BE2C (cell line): ENCODE data around the gene ASGR1.
"Not testable (repeated sequence)": the region's sequence is repeated elsewhere in the genome, so short reads cannot be mapped to it uniquely, and the experiment has no call there.

ENCODE experiments used
- DNase-seq: peaks from one replicate; pipeline ENCODE4 v3.0.0-alpha.2; 2020
- H3K27me3 ChIP-seq: fragments of 250-450 bp; sonication (Bioruptor Pico); 2 replicates; pipeline ENCODE4 v1.5.1; 2020; ENCODE audit warnings: mild to moderate bottlenecking
- H3K36me3 ChIP-seq: fragments of 250-450 bp; sonication (Bioruptor Pico); 2 replicates; pipeline ENCODE4 v1.5.1; 2020; ENCODE audit warnings: mild to moderate bottlenecking
- H3K4me1 ChIP-seq: fragments of 250-450 bp; sonication (Bioruptor Pico); 2 replicates; pipeline ENCODE4 v1.5.1; 2020
- H3K4me3 ChIP-seq: 2 replicates; pipeline ENCODE4 v1.5.1; 2011; ENCODE audit warnings: low read depth, low read length
- H3K9me3 ChIP-seq: fragments of 250-450 bp; sonication (Bioruptor Pico); 2 replicates; pipeline ENCODE4 v1.5.1; 2020
- TF ChIP-seq, protein P1 (sequence below): IDR thresholded peaks from 2 replicates; pipeline ENCODE4 v1.5.1; 2012; ENCODE audit warnings: mild to moderate bottlenecking, low read depth, low read length

ASGR1 gene

DNA sequence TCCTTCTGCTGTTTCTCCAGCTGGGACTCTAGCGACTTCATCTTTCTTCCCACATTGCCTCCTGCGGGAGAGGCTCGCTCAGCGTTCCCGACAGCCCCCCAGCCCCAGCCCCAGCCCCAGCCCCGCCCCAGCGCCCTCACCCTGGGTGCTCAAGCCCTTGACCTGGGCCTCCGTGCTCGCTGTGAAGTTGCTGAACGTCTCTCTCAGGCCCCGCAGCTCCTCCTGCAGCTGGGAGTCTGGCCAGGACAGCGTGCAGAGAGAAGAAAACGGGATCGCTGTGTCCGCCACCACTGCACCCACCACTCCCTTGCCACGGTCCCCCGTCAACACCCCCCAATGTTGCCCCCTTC is 2.4 kb downstream of the ASGR1 start:
- TF ChIP-seq, protein P1, sequence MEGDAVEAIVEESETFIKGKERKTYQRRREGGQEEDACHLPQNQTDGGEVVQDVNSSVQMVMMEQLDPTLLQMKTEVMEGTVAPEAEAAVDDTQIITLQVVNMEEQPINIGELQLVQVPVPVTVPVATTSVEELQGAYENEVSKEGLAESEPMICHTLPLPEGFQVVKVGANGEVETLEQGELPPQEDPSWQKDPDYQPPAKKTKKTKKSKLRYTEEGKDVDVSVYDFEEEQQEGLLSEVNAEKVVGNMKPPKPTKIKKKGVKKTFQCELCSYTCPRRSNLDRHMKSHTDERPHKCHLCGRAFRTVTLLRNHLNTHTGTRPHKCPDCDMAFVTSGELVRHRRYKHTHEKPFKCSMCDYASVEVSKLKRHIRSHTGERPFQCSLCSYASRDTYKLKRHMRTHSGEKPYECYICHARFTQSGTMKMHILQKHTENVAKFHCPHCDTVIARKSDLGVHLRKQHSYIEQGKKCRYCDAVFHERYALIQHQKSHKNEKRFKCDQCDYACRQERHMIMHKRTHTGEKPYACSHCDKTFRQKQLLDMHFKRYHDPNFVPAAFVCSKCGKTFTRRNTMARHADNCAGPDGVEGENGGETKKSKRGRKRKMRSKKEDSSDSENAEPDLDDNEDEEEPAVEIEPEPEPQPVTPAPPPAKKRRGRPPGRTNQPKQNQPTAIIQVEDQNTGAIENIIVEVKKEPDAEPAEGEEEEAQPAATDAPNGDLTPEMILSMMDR = no peak
- H3K9me3 ChIP-seq = no peaks in the 10 kb centered on the region
- no peak for DNase-seq
- no peaks in the 10 kb centered on the region for H3K36me3 ChIP-seq
- H3K4me3 ChIP-seq = no peak overlapping the region
- H3K27me3 ChIP-seq = peaks cover 8% of the 10 kb centered on the region
- H3K4me1 ChIP-seq = no peaks in the 10 kb centered on the region

DNA sequence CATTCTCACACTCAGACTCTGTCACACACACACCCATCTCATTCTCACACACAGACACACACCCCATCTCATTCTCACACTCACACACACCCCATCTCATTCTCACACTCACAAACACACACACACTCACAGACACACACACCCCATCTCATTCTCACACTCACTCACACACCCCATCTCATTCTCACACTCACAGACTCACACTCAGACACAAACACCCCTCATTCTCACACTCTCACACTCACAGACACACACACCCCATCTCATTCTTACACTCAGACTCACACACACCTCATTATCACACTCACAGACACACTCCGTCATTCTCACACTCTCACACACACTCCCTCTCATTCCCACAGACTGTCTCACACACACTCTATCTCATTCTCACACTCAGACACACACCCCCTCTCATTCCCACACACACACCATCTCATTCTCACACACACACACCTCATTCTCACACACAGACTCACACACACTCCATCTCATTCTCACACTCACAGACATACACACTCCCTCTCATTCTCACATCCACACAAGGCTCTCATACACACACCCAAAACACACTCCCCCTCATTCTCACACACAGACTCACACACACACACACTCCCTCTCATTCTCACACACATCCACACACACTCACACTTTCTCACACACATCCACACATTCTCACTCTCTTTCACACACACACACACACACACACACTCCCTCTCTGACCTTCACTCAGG is 2.9 kb downstream of the ASGR1 start:
- no peaks in the 10 kb centered on the region for H3K36me3 ChIP-seq
- DNase-seq = no peak
- H3K9me3 ChIP-seq = no peaks in the 10 kb centered on the region
- H3K4me1 ChIP-seq = no peaks in the 10 kb centered on the region
- H3K27me3 ChIP-seq = peaks cover 8% of the 10 kb centered on the region
- no peak overlapping the region for H3K4me3 ChIP-seq
- TF ChIP-seq, protein P1 = no peak

DNA sequence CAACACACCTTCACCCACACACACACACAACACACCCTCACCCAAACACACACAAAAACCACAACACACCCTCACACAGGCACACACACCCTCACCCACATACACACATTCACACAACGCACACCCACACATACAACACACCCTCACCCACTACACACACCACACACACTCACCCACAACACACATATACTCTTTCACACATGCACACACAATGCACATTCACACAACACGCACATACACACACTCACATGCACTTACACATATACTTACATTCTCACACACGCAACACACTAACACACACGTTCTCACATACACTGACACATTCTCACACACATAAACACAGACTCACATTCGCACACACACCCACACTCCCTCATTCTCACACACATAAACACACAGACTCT is 3.8 kb downstream of the ASGR1 start:
- Histone ChIP-seq H3K9me3 (no peaks in the 10 kb centered on the region), H3K4me3 (no peak overlapping the region), H3K36me3 (no peaks in the 10 kb centered on the region), H3K4me1 (no peaks in the 10 kb centered on the region), H3K27me3 (peaks cover 8% of the 10 kb centered on the region)
- TF ChIP-seq, protein P1 = no peak
- DNase-seq = no peak

DNA sequence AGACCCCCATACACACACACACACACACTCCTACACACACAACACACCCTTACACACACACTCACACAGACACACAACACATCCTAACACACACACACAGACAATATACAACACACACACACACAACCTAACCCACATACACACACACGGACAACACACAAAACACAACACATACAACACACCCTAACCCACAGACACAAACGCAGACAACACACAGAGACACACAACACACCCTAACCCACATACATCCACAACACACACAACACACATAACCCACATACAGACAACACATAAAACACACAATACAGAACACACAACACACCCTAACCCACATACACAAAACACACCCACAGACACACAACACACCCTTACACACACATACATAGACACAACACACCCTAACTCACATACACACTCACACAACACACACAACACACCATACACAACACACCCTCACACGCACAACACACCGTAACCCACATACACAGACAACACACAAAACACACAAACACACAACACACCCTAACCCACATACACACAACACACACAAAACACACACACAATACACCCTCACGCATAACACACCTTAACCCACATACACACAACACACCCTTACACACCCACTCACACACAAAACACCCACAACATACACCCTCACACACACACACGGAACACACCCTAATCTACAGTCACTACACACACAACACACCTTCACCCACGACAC is 4.4 kb downstream of the ASGR1 start:
- no peak for DNase-seq
- H3K36me3 ChIP-seq = no peaks in the 10 kb centered on the region
- H3K4me3 ChIP-seq = no peak overlapping the region
- no peaks in the 10 kb centered on the region for H3K4me1 ChIP-seq
- peaks cover 8% of the 10 kb centered on the region for H3K27me3 ChIP-seq
- TF ChIP-seq, protein P1 = no peak
- no peaks in the 10 kb centered on the region for H3K9me3 ChIP-seq

DNA sequence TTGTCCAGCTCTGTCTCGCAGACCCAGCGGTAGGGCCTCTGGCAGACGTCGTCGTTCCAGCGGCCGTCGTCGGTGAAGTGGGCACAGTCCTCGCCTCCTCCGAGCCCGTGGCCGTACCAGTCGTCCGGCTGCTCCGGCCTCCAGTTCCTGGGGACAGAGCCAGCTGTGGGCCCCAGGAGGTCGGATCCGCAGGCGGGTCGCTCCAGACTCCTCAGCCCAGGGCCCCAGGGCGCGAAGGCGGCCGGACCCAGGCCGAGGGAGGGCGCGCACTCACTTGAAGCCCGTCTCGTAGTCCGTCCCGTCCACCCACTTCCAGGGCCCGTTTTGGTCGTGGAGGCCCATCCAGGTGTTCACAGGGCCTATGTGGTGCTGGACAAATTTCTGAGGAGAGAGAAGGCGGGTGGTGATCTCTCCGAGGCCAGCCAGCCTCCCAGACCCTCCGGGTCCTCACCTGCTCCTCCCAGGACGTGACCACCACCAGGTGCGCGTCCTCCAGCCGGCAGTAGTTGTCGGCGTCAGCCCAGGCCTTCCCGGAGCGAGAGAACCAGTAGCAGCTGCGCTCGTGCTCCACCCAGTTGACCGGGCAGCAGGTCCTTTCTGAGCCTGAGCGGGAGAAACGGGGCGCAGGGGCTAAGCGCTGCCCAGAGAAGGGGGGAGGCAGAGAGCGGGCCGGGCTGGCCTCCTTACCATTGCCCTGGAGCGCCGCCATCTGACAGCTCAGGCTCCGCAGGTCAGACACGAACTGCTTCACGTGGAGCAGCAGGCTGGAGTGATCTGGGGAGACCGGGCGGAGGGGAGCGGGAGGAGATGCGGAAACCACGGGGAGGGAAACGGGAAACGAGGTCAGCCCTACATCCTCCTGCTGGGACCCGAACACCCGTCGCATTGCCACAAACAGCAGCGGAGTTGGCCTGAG is 5.2 kb downstream of the ASGR1 start:
- no peaks in the 10 kb centered on the region for H3K4me1 ChIP-seq
- H3K27me3 ChIP-seq = peaks cover 8% of the 10 kb centered on the region
- no peaks in the 10 kb centered on the region for H3K9me3 ChIP-seq
- no peak for DNase-seq
- TF ChIP-seq, protein P1 = no peak
- no peaks in the 10 kb centered on the region for H3K36me3 ChIP-seq
- H3K4me3 ChIP-seq = no peak overlapping the region

DNA sequence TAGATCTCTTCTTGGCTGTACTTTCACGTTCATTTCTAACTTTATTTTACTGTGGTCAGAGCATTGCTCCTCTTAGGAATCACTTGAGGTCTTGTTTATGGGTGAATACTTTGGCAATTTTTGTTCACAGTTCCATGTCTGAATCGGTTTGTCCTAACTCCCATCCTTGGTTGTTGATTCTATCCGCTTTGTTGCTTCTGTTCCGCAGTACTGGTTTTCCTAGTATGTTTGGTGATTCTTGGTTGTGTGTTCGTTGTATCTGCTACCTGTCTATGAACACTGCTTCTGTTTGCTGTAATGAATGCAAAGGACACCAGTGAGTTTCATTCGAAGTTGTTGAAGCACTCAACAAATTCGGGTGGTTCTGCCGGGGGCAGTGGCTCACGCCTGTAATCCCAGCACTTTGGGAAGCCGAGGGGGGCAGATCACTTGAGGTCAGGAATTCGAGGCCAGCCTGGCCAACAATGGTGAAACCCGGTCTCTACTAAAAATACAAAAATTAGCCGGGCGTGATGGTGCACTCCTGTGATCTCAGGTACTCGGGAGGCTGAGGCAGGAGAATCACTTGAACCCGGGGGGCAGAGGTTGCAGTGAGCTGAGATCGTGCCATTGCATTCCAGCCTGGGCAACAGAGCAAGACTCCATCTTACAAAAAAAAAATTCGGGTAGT is 6.5 kb downstream of the ASGR1 start:
- not testable (repeated sequence) for H3K27me3 ChIP-seq, H3K36me3 ChIP-seq, DNase-seq, H3K4me1 ChIP-seq, H3K4me3 ChIP-seq, H3K9me3 ChIP-seq

DNA sequence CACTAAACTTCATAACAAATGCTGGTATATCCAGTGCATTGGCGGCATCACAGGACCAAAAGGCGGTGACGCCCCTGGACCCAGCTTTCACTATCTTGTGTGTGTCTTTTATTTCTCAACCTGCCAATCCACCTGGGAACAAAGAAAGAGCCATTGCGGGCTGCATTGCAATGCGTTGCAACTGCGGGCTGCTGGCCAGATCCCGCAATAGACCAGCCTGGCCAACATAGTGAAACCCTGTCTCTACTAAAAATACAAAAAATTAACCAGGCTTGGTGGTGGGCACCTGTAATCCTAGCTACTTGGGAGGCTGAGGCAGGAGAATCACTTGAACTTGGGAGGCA is 9.6 kb downstream of the ASGR1 start:
- not testable (repeated sequence) for H3K27me3 ChIP-seq, H3K36me3 ChIP-seq, H3K9me3 ChIP-seq, H3K4me1 ChIP-seq, DNase-seq, H3K4me3 ChIP-seq

DNA sequence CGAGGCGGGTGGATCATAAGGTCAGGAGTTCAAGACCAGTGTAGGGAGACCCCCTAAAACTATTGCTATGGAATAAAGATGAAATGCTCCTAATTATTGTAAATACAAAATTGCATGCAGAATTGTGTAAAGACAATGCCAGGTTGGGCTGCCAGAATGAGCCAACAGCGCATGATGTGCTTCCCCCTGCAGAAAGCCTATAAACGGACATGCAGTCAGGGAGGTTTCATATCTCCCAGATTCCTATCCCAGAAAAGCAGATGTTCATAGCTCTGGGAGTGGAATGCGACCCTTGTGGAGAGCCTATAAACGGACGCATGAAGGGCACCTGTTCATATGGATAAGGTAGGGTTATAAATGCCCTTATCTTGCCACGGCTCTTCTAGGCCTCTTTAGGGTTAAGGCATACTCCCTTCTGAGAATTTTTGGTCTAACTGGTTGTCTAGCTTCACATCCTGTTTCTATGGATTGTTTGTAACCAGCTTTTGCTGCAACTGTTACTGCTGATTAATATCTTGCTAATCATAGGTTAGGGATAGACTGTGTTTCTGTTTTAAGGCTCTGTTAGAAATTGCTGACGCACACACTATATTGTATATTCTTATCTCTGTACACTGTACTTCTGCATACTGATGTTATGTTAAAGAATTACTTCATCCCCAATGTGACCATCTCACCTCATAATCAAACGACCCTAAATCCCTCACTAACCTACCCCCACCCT is 10.2 kb downstream of the ASGR1 start:
- not testable (repeated sequence) for H3K4me1 ChIP-seq, DNase-seq, H3K36me3 ChIP-seq, H3K4me3 ChIP-seq, H3K9me3 ChIP-seq
- H3K27me3 ChIP-seq = peaks cover 11% of the 10 kb centered on the region; the same call in 1 of the 2 replicates
